NCI-H1417 treated with DMSO at 0.1 percent for 48 hours (cell line): ENCODE results near the gene CAPN10.

Experiments
- DNase-seq: peaks from one replicate; lab custom pipeline; 2025; lab: John Stamatoyannopoulos, UW

CAPN10 gene

DNA sequence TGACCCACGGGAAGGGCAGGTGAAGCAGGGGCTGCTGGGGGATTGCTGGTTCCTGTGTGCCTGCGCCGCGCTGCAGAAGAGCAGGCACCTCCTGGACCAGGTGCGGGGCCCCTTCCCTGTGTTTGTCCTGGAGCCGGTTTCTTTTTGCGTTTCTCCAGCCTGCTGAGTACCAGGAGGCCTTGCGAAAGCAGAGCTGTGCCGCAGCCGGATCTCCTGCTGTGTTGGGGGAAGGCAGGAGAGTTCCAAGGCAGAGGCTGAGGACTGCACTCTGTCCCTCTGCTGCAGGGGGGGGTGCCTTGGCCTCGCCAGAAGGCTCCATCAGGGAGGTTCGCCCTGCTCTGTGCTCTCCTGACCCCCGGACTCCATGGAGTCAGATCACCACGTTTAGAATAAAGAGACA, 2.8 kb downstream of the CAPN10 start:
- no peak for DNase-seq

- no peak for DNase-seq
These were observed 3.5 kb downstream of the CAPN10 start for GRCh38 chr2:240589850-240590525.

DNA sequence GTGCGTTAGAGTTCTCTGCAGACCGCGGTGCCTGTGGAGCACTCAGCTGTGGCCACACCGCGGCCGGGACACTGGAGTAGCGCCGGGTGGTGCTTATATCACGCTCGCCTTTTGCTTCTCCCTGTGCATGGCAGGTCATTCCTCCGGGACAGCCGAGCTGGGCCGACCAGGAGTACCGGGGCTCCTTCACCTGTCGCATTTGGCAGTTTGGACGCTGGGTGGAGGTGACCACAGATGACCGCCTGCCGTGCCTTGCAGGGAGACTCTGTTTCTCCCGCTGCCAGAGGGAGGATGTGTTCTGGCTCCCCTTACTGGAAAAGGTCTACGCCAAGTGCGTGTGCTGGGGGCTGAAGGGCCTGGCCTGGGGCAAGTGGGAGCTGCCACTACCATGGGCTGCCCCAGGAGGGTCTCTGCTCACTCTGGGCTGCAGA, 4.2 kb downstream of the CAPN10 start:
- DNase-seq: no peak

DNA sequence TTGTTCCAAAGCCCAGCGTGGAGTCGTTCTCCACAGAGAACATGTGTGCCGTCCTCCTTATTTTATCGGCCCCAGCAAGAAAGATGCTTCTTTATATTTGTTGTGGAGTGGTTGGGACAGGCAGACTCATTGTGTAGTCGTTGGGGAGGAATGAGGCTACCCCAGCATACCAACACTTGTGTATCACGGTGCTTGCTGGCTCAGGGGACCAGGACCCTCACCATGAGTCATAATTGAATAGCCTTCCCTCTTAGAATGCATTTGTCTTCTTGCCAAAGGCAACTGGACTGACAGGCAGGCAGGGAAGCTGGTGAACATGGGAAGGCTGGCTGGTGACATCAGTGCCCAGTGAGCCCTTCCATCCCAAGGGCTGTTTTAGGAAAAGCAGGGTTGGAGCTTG, 4.7 kb downstream of the CAPN10 start:
- DNase-seq: no peak

GRCh38 chr2:240591784-240592183, 5.2 kb downstream of the CAPN10 start:
- no peak for DNase-seq

DNA sequence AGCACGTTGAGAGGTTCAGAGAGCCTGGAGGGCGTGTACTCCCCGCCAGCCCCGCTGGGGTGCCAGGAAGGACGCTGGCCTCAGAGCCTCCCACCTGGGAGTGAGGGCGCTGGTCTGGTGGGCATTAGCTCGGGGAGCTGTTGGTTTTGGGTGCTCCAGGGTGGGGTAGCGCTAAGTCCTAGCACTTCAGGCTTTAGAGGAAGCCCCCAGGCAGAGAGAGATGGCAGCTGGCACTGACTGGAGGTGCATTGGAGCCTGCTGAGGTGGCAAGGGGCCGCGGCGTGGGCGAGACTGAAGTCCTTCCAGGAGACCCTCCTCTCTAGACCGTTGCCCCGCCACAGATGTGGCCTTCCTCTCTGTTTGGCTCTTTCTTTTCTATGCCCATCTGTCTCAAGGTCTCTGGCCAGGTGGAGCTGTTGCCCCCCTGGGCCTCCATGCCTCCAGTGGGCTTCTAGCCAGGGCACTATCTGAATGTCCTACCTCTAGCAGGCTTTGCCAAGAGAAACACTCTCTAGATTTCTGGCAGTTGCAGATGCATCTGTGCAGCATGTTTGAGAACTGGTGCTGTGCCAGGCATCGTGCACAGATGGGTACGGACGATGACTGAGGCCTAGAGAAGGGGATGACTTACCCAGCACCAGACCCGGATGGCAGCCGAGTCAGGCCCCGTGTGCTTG, 6.6 kb downstream of the CAPN10 start:
- DNase-seq: no peak

DNA sequence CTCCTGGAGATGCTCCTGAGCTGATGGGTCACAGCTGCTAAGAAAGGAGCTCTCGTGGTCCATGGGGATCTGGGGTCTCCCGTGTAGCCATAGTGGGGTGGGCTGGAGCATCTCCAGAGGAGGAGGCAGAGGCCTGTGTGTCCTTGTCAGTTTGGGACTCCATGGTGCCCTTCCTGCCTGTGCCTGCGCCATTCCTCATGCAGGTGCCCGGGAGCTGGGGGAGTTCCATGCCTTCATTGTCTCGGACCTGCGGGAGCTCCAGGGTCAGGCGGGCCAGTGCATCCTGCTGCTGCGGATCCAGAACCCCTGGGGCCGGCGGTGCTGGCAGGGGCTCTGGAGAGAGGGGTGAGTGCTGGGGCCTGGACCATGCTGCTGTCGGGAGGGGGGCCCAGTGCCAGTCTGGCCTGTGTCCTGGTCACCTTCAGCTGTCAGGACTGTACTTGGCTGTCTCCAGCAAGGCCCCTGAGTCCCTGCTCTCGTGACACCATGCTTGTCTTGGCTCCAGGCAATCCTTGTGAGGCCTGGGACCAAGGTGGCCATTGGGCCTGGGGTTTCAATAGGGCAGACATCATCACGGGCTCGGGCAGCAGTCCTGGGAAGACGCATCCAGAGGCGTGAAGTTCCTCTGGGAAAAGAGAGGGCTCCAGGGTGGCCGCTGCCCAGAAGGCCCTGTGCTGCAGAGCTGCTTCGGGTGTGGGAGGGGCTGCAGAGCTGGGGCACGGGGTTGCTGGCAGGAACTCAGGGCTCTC, 7.3 kb downstream of the CAPN10 start:
- no peak for DNase-seq

GRCh38 chr2:240594511-240595380, 8.2 kb downstream of the CAPN10 start:
- DNase-seq: no peak

DNA sequence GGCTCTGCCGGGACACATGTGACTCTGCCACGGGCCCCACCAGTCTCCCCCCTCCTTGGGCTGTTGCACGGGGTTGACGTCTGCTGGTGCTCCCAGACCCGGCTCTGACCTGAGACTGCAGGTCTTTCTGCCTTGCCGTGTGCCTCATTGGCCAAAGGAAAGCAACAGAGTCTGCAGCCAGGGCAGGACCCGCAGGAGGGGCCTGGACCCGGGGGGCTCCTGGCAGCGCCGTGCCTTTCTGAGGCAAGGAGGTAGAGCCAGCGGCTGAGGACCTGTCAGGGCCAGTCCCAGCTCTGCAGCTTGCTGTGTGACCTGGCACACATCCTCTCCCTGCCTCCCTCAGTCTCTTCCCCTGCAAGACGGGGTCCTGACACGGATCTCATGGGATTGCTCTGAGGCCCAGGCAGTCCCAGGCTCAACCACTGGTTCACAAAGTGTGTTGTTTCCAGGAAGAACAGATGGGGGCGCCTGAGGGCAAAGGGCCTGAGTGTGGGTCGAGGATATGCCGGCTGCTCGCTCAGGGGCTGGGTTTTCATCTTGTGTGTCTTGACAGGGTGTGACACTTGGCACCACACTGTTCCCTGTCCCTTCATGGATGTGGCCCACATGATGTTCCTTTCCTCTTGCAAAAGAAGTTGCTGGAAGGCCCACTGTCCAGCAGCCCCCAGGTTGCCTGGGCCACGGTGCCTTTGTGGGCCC, 9.0 kb downstream of the CAPN10 start:
- DNase-seq: no peak

DNA sequence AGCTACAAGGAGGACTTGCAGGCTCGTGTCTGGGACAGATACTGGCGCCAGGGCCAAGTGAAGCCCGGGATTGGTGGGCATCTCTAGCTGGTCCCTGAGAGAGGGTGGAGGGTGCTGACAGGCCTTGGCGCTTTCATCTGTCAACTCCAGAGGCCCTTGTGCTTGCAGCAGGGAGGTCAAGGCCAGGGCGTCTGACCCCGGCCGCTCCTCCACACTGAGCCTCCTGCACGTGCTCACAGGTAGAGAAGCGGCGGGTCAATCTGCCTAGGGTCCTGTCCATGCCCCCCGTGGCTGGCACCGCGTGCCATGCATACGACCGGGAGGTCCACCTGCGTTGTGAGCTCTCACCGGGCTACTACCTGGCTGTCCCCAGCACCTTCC, 9.5 kb downstream of the CAPN10 start:
- no peak for DNase-seq

DNA sequence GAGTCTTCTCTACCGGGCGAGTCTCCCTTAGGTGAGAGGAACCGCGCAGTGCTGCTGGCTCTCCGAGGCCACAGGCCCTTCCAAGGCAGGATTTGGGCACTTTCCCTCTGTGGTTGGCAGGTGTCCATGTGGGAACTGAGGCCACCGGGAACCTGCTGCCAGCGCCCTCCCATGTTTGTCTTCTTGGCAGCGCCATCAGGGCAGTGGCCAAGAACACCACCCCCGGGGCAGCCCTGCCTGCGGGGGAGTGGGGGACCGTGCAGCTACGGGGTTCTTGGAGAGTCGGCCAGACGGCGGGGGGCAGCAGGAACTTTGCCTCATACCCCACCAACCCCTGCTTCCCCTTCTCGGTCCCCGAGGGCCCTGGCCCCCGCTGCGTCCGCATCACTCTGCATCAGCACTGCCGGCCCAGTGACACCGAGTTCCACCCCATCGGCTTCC, 10.0 kb downstream of the CAPN10 start:
- no peak for DNase-seq

DNA sequence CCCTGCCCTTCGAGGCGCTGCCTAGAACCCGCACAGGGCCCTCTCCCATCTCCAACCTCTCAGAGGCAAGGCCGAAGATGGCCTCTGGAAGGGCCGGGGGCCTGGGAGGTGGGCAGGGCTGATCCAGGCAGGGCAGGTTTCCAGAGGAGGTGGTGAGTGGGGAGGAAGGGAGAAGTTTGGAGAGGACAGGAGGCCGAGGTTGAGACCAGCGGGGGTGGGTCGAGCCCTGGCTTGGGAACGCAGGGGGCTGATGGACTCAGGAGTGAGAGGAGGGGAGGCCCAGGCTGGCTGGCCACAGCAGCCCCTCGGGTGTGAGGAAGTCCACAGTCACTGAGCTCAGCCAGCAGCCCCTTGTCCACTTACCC, 10.5 kb downstream of the CAPN10 start:
- no peak for DNase-seq

DNA sequence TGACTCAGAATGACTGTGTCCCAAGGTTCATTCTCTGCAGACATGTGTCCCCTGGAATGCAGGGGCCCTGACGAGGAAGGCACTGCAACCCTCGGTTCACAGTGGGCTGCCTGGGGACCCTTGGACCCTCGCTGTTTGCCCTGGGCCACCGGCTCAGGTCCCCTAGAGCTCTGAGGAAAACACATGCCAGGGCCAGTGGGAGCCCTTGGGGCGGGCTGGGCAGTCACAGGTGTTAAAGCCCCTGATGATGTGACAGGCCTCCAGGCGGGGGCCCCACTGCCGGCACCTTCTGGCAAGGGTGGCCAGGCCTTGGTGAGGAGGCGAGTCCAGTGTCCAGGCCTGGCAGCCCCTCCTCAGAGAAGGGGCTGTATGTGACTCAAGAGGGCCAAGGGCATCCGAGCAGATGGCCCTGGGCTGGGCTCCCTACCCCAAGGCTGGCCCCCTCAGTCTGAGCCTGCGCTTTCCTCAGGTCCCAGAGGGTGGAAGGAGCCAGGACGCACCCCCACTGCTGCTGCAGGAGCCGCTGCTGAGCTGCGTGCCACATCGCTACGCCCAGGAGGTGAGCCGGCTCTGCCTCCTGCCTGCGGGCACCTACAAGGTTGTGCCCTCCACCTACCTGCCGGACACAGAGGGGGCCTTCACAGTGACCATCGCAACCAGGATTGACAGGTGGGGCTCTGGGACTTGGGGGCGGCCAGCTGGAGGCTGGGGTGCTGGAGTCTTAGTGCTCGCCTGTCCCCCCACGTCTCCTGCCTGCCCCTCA, 11.1 kb downstream of the CAPN10 start:
- DNase-seq: no peak

DNA sequence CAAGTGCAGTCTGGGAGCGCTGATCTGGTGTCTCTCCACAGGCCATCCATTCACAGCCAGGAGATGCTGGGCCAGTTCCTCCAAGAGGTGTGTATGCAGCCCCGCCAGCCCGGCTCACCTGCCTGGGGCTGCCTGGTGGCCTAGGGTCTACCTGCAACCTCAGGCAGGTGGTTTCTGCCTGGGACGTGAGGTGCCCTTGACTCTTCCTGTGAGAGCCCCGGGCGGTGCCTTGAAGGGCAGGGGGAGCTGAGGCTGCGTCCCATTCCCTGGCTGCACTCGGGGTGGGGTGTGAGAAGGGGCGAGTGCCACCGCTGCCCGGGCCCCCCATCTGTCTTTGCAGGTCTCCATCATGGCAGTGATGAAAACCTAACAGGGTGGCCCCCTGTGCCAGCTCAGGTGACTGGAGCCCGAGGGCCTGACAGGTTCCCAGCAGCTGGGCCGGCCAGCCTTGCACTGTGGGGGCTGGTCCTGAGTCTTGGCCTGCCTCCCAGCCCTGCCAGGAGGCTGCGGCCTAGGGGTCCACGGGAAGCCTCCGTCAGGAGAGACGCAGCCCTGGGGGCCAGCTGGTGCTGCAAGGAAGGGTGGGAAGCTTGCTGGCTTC, 11.9 kb downstream of the CAPN10 start:
- no peak for DNase-seq

DNA sequence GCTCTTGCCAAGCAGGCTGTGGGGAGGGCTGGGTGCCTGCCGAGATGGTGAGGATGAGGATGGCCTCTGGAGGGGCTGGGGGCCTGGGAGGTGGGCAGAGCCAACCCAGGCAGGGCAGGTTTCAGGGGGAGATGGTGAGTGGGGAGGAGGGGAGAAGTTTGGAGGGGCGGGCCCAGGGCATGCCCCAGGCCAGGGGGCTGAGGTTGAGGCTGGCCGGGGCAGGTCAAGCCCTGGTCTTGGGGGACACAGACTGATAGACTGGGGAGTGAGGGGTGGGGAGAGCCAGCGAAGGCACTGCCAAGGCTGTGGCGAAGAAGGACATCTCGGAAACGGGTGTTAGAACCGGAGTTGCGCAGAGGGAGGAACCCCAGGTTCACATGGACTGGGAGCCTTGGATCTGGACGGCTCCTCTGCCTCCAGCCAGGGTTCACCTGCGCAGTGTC, 12.6 kb downstream of the CAPN10 start:
- DNase-seq: no peak

DNA sequence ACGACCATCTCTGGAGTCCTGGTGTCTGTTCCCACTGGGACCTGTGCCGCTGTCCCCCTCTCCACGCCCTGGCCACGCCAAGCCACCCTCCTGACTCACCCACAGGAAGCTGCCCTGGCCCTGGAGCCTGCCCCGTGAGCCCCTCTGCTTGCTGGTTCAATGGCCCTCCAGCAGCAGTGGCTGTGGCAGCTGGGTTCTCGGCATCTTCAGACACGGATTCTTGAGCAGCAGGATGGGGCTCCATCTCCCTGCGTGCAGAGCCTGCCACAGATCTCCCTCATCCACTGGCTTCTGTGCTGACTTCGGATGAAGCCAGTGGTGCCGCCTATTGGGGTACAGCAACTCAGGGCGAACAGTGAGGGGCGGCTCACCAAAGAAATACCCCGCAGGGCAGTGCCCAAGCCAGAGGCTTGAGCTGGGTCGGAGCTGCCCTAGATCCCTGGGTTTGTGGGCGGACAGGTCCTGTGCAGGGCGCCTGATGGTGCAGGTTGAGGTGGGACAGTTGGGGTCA, 14.0 kb downstream of the CAPN10 start:
- no peak for DNase-seq

GRCh38 chr2:240601061-240601830, 14.7 kb downstream of the CAPN10 start:
- DNase-seq: no peak

DNA sequence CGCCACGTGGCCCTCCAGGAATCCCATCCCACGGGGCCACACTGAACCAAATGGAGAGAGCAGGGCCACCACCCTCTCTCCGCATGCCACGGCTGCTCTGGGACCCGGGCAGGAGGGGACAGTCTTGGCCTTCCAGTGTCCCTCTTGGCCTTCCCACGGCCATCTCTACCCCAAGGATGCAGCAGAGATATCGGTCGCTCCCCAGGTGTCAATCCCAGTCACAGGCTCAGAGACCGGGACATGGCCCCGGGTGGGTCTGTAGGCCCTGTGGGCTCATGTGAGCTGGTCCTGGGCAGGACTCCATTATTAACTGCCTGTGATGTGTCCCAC, 15.3 kb downstream of the CAPN10 start:
- DNase-seq: no peak

DNA sequence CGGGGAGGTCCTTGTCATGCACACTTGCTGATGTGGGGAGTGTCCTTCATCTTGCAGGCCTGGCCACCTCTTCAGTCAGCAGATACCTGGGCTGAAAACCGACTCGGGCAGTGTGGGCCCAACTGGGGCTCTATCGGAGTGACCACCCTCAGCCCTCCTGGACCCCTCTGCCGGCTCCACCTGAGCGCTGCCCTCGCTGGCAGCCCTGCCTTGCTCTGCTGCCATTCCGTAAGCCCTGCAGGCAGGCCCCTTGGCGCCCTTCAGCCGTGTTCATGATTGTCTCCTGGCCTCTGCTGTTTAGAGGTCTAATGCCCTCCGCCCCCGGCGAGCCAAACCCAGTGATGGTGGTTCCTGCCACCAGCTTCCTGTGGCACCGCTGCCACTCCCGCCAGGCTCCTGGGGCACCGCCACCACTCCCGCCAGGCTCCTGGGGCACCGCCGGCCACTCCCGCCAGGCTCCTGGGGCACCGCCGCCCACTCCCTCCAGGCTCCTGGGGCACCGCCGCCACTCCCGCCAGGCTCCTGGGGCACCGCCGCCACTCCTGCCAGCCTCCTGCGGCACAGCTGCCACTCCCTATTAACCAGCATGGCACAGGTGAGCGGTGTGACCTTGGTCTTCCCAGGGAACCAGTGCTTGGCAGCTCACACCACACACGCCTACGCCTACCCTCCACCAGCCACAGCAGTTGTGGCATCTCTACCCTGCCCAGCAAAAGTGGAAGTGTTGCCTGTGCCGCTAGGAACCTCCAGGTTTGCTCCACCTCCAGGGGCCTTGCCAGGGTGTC, 15.9 kb downstream of the CAPN10 start:
- DNase-seq: no peak
